Measurements from ENCODE around the gene CNKSR3.

CNKSR3 gene

GRCh38 chr6:154429711-154430110, 80.8 kb downstream of the CNKSR3 start:
- Histone ChIP-seq H3K27me3 (ENCODE audit: control insufficient read depth, insufficient read depth, low read length) (no peaks in the 10 kb centered on the region), H3K36me3 (ENCODE audit: control insufficient read depth, insufficient read depth, low read length) (peaks cover 3% of the 10 kb centered on the region), H3K4me3 (ENCODE audit: low read length) (no peak overlapping the region), H3K9ac (ENCODE audit: low read length) (no peak overlapping the region), H3K27ac (ENCODE audit: low read depth, low read length) (no peak overlapping the region), H3K4me1 (ENCODE audit: control insufficient read depth, insufficient read depth, low read length) (peaks cover 5% of the 10 kb centered on the region)

- Histone ChIP-seq H3K4me3 (ENCODE audit: low read length) (no peak overlapping the region), H3K4me1 (ENCODE audit: control insufficient read depth, insufficient read depth, low read length) (peaks cover under 1% of the 10 kb centered on the region), H3K9ac (ENCODE audit: low read length) (no peak overlapping the region), H3K36me3 (ENCODE audit: control insufficient read depth, insufficient read depth, low read length) (peaks cover 3% of the 10 kb centered on the region), H3K27me3 (ENCODE audit: control insufficient read depth, insufficient read depth, low read length) (no peaks in the 10 kb centered on the region), H3K27ac (ENCODE audit: low read depth, low read length) (no peak overlapping the region)
Measured at GRCh38 chr6:154428897-154429296, 81.6 kb downstream of the CNKSR3 start.

GRCh38 chr6:154427446-154427845, 83.0 kb downstream of the CNKSR3 start:
- no peaks in the 10 kb centered on the region for H3K27me3 ChIP-seq (ENCODE audit: control insufficient read depth, insufficient read depth, low read length)
- H3K27ac ChIP-seq (ENCODE audit: low read depth, low read length) = no peak overlapping the region
- H3K4me1 ChIP-seq (ENCODE audit: control insufficient read depth, insufficient read depth, low read length) = no peaks in the 10 kb centered on the region
- peaks cover 3% of the 10 kb centered on the region for H3K36me3 ChIP-seq (ENCODE audit: control insufficient read depth, insufficient read depth, low read length)
- H3K9ac ChIP-seq (ENCODE audit: low read length) = no peak overlapping the region
- no peak overlapping the region for H3K4me3 ChIP-seq (ENCODE audit: low read length)

GRCh38 chr6:154426997-154427396, 83.5 kb downstream of the CNKSR3 start:
- no peaks in the 10 kb centered on the region for H3K27me3 ChIP-seq (ENCODE audit: control insufficient read depth, insufficient read depth, low read length)
- peaks cover 2% of the 10 kb centered on the region for H3K36me3 ChIP-seq (ENCODE audit: control insufficient read depth, insufficient read depth, low read length)

GRCh38 chr6:154425034-154425433, 85.5 kb downstream of the CNKSR3 start:
- no peak overlapping the region for H3K9ac ChIP-seq (ENCODE audit: low read length)
- peaks cover 3% of the 10 kb centered on the region for H3K36me3 ChIP-seq (ENCODE audit: control insufficient read depth, insufficient read depth, low read length)
- no peaks in the 10 kb centered on the region for H3K27me3 ChIP-seq (ENCODE audit: control insufficient read depth, insufficient read depth, low read length)
- H3K4me1 ChIP-seq (ENCODE audit: control insufficient read depth, insufficient read depth, low read length) = no peaks in the 10 kb centered on the region
- no peak overlapping the region for H3K27ac ChIP-seq (ENCODE audit: low read depth, low read length)
- H3K4me3 ChIP-seq (ENCODE audit: low read length) = no peak overlapping the region

More at GRCh38 chr6:154426997-154427396, 83.5 kb downstream of the CNKSR3 start:
- H3K4me1 ChIP-seq (ENCODE audit: control insufficient read depth, insufficient read depth, low read length) = no peaks in the 10 kb centered on the region
- H3K4me3 ChIP-seq (ENCODE audit: low read length) = no peak overlapping the region
- H3K27ac ChIP-seq (ENCODE audit: low read depth, low read length) = no peak overlapping the region
- no peak overlapping the region for H3K9ac ChIP-seq (ENCODE audit: low read length)

GRCh38 chr6:154414021-154414813, 96.3 kb downstream of the CNKSR3 start:
- Histone ChIP-seq H3K27ac (ENCODE audit: low read depth, low read length) (no peak overlapping the region), H3K4me3 (ENCODE audit: low read length) (no peak overlapping the region), H3K36me3 (ENCODE audit: control insufficient read depth, insufficient read depth, low read length) (peaks cover 4% of the 10 kb centered on the region), H3K4me1 (ENCODE audit: control insufficient read depth, insufficient read depth, low read length) (peaks cover 20% of the 10 kb centered on the region), H3K27me3 (ENCODE audit: control insufficient read depth, insufficient read depth, low read length) (no peaks in the 10 kb centered on the region), H3K9ac (ENCODE audit: low read length) (no peak overlapping the region)

- H3K4me3 ChIP-seq (ENCODE audit: low read length) = no peak overlapping the region
- H3K4me1 ChIP-seq (ENCODE audit: control insufficient read depth, insufficient read depth, low read length) = peaks cover 25% of the 10 kb centered on the region
- H3K27me3 ChIP-seq (ENCODE audit: control insufficient read depth, insufficient read depth, low read length) = no peaks in the 10 kb centered on the region
- peaks cover 4% of the 10 kb centered on the region for H3K36me3 ChIP-seq (ENCODE audit: control insufficient read depth, insufficient read depth, low read length)
- no peak overlapping the region for H3K9ac ChIP-seq (ENCODE audit: low read length)
- H3K27ac ChIP-seq (ENCODE audit: low read depth, low read length) = peak overlapping the region; percentile 3
Measured at GRCh38 chr6:154412106-154412820, 98.2 kb downstream of the CNKSR3 start.

GRCh38 chr6:154411076-154411475, 99.4 kb downstream of the CNKSR3 start:
- Histone ChIP-seq H3K27ac (ENCODE audit: low read depth, low read length) (peak overlapping the region; percentile 86), H3K27me3 (ENCODE audit: control insufficient read depth, insufficient read depth, low read length) (no peaks in the 10 kb centered on the region), H3K4me1 (ENCODE audit: control insufficient read depth, insufficient read depth, low read length) (peaks cover 25% of the 10 kb centered on the region), H3K9ac (ENCODE audit: low read length) (no peak overlapping the region), H3K4me3 (ENCODE audit: low read length) (no peak overlapping the region), H3K36me3 (ENCODE audit: control insufficient read depth, insufficient read depth, low read length) (peaks cover 4% of the 10 kb centered on the region)

- Histone ChIP-seq H3K27me3 (ENCODE audit: control insufficient read depth, insufficient read depth, low read length) (no peaks in the 10 kb centered on the region), H3K9ac (ENCODE audit: low read length) (no peak overlapping the region), H3K36me3 (ENCODE audit: control insufficient read depth, insufficient read depth, low read length) (peaks cover 4% of the 10 kb centered on the region), H3K27ac (ENCODE audit: low read depth, low read length) (peak overlapping the region; percentile 92), H3K4me3 (ENCODE audit: low read length) (no peak overlapping the region), H3K4me1 (ENCODE audit: control insufficient read depth, insufficient read depth, low read length) (peaks cover 25% of the 10 kb centered on the region)
Measured at GRCh38 chr6:154410619-154411072, 99.8 kb downstream of the CNKSR3 start.

- Histone ChIP-seq H3K4me3 (ENCODE audit: low read length) (no peak overlapping the region), H3K36me3 (ENCODE audit: control insufficient read depth, insufficient read depth, low read length) (peaks cover 1% of the 10 kb centered on the region), H3K9ac (ENCODE audit: low read length) (no peak overlapping the region), H3K27me3 (ENCODE audit: control insufficient read depth, insufficient read depth, low read length) (no peaks in the 10 kb centered on the region), H3K27ac (ENCODE audit: low read depth, low read length) (peak overlapping the region; percentile 60), H3K4me1 (ENCODE audit: control insufficient read depth, insufficient read depth, low read length) (peaks cover 28% of the 10 kb centered on the region)
Measured at GRCh38 chr6:154408891-154409500, 101.5 kb downstream of the CNKSR3 start.

- H3K27me3 ChIP-seq (ENCODE audit: control insufficient read depth, insufficient read depth, low read length) = no peaks in the 10 kb centered on the region
- H3K36me3 ChIP-seq (ENCODE audit: control insufficient read depth, insufficient read depth, low read length) = no peaks in the 10 kb centered on the region
- H3K4me1 ChIP-seq (ENCODE audit: control insufficient read depth, insufficient read depth, low read length) = peaks cover 33% of the 10 kb centered on the region
- H3K27ac ChIP-seq (ENCODE audit: low read depth, low read length) = no peak overlapping the region
- no peak overlapping the region for H3K4me3 ChIP-seq (ENCODE audit: low read length)
- H3K9ac ChIP-seq (ENCODE audit: low read length) = no peak overlapping the region
Measured at GRCh38 chr6:154407440-154407839, 103.0 kb downstream of the CNKSR3 start.

GRCh38 chr6:154406869-154407268, 103.6 kb downstream of the CNKSR3 start:
- no peak overlapping the region for H3K27ac ChIP-seq (ENCODE audit: low read depth, low read length)
- H3K27me3 ChIP-seq (ENCODE audit: control insufficient read depth, insufficient read depth, low read length) = no peaks in the 10 kb centered on the region
- H3K36me3 ChIP-seq (ENCODE audit: control insufficient read depth, insufficient read depth, low read length) = no peaks in the 10 kb centered on the region
- H3K9ac ChIP-seq (ENCODE audit: low read length) = no peak overlapping the region
- peaks cover 33% of the 10 kb centered on the region for H3K4me1 ChIP-seq (ENCODE audit: control insufficient read depth, insufficient read depth, low read length)
- no peak overlapping the region for H3K4me3 ChIP-seq (ENCODE audit: low read length)
